HG03558 (cell line): Measurements from ENCODE around the gene MICU1.
"Not testable (repeated sequence)": the region's sequence is repeated elsewhere in the genome, so short reads cannot be mapped to it uniquely, and the experiment has no call there.

Source experiments
- ATAC-seq: cut with Tn5 transposase; IDR thresholded peaks from one replicate; pipeline ENCODE4 v1.9.1; 2021; ENCODE audit warnings: moderate number of reproducible peaks; ENCODE audit not compliant: unreplicated experiment; ENCODE audit errors: extremely low read depth

Gene MICU1

DNA sequence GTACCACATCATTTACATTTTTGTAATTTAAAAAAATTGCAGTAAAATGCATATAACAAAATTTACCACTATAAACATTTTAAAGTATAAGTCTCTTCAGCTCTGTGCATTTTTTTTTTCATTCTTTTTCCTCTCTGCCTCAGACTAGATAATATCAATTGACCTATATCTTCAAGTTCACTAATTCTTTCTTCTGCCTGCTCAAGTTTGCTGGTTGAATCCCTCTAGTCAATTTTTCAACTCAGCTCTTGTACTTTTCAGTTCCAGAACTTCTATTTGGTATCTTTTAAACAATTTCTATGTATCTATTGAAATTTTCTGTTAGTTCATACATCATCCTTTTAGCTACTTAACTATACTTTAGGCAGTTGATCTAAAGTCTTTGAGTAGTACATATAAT lies 112.0 kb downstream of the MICU1 start:
- ATAC-seq: no peak

DNA sequence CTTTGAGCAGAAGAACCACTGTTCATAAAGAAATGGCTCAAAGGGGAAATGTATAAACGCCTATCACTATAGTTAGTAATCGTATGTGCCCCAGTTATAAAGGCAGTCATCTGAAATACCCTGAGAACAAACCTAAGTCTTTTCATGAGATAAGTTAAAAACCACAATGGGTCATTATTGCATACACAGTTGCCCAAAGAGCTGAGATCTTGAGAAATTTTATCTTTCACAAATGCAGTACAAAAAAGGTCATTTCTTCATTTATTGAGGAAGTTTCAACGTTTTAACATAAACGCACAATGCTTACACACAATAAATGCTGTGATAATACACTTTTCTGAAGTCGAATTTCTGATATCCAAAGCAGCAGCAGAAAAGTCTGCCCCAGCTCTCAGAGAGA lies 114.4 kb downstream of the MICU1 start:
- no peak for ATAC-seq

DNA sequence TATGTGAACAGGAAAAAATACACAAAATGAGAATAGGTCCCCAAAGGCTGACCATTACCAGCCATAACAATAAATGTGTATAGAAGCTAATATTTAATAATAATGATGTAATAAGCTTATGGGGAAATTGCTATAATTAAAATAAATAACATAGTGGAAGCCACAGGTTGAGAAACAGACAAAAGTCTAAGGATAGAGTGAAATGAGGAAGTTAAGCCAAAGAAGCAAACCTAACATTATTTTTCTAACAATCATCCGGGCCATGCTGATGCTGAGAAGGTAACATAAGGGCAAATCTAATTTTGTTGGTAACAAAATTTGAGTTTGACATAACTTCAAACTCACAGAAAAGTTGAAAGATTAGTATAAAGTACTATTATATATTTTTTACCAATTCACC lies 115.9 kb downstream of the MICU1 start:
- no peak for ATAC-seq

DNA sequence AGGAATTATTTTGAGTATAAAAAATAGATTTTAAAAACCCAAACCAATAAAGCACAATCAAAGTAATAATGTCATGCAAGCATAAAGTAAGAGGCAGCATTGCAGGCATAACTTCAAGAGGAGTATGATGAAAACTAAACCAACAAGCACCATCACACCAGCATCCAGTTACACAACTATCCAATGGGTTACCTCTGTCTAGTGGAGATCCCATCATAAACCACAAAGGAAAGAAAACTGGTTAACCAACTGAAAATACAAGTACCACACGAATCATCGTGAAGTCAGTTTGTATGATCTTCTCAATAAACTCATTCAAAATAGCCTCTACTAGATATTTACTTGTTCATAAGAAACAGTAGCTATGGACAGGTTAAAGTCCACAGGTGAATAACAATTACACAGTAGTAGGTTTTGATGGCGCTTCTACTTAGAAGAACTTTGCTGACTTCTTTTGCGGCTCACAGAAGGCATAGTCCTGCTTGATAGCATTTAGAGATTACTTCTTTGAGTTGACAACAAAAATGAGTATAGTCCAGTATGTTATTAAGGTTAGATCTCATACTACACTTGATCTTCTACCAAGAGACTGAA lies 116.6 kb downstream of the MICU1 start:
- no peak for ATAC-seq

DNA sequence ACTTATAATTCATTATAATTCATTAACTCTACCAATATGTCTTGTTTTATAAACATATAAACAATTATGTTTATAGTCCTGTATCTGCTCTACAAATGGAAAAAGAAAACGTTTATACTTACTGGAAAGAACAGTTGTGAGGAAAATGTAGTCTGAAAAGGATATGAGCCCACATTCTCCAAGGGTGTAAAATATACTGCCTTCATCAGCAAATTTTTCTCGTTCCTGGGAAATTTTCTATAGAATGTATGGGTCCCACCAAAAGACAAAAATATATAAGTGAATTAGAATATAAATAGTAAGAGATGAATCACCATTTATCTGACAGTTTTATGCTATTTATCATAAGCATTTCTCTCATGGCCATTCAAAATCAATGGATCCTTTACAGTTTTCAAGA lies 117.8 kb downstream of the MICU1 start:
- ATAC-seq: no peak

DNA sequence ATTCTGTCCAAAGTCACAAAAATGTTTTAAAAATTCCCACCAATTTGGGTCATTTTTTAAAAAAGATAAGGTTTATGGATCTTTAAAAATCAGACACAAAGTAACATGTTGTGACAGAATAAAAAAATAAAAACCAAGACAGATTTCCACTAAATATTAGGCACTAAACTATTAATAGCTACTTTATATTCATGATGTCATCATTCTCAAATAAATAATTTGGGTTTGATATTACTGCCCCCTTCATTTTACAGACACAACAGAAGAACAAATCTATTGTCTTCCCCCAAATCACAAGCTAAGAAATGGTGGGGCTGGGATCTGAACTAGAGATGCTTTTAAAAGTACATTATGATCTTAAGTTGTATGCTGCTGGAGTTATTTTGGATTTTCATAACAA lies 119.4 kb downstream of the MICU1 start:
- no peak for ATAC-seq

DNA sequence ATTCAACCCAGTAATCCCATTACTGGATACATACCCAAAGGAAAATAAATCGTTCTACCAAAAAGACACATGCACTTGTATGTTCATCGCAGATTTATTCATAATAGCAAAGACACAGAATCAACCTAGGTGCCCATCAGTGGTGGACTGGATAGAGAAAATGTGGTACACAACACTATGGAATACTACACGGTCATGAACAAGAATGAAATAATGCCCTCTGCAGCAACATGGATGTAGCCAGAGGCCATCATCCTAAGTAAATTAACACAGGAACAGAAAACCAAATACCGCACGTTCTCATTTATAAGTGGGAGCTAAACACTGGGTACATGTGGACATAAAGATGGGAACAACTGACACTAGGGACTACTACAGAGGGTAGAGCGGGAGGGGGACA lies 120.4 kb downstream of the MICU1 start:
- ATAC-seq: no peak

DNA sequence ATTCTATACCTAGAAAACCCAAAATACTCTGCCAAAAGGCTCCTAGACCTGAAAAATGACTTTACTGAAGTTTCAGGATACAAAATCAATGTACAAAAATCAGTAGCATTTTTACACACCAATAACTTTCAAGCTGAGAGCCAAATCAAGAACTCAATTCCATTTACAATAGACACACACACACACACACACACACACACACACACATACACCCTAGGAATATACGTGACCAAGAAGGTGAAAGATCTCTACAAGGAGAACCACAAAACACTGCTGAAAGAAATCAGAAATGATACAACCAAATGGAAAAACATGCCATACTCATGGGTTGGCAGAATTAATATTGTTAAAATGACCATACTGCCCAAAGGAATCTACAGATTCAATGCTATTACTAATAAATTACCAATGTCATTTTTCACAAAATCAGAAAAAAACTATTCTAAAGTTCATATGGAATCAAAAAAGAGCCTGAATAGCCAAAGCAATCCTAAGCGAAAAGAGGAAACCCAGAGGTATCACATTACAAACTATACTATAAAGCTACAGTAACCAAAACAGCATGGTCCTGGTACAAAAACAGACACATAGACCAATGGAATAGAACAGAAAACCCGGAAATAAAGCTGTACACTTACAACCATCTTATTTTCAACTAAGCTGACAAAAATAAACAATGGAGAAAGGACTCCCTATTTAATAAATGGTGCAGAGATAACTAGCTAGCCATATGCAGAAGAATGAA lies 122.0 kb downstream of the MICU1 start:
- no peak for ATAC-seq

DNA sequence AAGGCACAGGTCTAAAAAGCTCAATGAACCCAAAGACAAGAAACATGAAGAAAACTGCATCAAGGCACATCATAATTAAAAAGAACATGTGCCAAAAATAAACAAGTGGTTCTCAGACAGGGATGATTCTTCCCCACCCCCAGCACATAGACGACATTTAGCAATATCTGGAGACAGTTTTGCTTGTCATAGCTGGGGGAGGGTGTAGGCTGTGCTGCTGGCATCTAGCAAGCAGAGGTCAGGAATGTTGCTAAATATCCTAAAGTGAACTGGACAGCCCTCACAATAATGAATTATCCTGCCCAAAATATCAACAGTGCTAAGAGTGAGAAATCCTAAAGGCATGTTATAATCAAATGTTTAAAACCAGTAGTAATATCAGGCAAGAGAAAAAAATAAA lies 122.6 kb downstream of the MICU1 start:
- ATAC-seq: no peak

DNA sequence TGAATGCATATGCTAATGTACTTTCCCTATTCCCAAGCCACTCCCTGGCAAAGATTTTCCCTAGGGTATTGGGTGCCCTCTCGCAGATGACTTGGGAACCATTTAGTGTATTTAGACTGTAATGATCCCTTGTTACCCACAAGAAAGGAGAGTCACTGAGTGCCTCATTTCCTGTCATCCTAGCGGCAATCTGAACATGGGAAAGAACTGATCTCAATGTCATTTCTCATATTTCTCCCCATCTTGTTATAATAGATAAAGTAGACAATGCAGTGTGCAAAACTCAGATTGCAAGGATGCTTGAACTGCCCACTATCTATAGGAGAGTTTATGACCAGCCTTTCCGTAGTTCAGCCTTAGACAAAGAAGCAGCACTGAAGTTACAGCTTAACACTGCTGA lies 123.3 kb downstream of the MICU1 start:
- no peak for ATAC-seq

DNA sequence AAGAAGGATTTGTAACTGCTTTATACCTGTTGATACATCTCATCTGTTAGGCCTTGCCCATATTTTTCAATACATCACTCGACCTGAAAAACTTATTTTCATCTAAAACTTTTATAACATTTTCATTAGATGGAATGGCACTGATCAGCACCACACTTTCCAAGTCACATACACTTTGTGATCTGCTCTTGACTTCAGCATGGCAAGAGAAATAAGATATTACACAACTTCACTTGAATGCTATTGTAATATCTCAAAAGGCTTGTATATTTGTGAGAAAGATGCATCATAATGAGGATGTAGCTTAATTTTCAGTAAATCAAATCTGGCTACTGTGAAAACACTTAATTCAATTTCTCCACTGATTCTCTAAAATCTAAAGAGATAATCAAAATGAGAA lies 126.2 kb downstream of the MICU1 start:
- no peak for ATAC-seq

DNA sequence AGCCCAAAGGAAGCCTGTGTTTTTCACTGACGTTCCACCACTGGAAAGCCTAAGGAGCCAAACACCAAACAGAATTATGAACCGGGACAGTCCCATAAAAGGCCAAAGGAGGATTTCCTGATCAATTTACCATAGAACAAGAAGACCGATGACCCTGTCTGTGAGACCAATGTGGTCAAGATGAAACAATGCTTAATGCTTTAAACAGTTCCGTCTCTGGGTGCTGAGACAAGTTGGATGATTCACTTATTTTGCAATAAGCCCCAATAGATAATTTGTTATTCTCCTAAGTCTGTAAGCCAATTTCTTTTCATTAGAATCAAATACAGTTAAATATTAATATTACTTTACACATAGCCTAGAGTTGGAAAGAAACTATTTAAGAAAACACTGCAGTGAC lies 134.9 kb downstream of the MICU1 start:
- ATAC-seq: no peak

DNA sequence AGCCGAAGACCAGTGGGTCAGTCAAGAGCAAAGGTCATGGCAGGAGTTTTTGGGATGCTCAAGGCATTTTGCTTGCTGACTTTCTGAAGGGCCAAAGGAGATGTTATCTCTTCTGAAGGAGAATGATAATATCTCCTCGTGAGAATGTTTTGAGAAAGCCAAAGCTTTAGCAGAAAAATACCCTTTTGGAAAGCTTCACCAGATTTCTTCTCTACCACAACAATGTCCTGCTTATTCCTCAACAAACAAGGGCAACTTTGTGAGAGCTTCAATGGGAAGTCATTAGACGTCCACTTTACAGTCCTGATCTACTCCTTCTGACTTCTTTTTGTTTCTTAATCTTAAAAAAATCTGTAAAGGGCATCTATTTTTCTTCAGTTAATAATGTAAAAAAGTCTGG lies 138.4 kb downstream of the MICU1 start:
- ATAC-seq: no peak

DNA sequence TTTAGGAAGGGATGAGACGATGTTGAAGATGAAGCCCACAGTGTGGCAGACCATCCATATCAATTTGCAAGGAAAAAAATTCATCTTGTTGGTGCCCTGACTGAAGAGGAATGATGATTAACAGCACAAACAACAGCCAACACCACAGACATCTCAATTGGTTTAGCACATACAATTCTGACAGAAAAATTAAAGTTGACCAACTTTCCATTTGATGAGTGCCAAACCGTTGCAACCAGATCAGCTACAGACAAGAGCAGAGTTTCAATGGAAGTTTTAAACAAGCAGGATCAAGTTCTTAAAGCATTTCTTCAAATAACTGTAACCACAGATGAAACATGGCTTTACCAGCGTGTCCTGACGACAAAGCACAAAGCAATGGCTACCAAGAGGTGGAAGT lies 138.8 kb downstream of the MICU1 start:
- no peak for ATAC-seq

DNA sequence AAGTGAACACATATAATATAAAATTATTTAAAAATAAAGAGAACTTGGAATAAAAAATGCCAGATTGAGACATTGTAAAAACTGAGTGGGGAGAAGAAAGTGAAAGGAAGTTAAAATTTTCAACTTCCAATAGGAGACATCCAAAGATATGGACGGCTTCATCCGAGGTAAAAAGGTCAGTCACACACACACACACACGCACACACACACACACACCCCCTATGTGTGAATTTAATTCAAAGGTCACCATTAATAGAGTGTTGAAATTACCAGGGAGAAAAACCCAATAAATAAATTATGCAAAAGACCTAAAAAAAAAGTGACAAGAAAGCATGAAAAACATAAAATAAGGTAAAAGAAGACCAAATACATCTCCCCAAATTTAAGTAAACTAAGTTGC lies 140.2 kb downstream of the MICU1 start:
- no peak for ATAC-seq

DNA sequence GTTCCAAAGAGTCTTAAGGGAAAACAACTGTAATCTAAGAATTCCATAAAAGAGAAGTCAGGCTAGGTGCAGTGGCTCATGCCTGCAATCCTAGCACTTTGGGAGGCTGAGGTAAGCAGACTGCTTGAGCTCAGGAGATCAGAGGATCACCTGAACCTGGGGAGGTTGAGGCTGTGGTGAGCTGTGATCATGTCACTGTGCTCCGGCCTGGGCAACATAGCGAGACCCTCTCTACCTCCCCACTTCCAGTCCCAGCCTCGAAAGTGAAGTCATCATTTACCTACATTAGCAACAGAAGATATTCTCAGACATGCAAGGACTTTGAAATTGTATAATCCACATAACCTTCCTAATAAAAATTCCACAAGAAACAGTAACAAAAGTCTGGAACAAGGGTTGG lies 141.4 kb downstream of the MICU1 start:
- no peak for ATAC-seq

DNA sequence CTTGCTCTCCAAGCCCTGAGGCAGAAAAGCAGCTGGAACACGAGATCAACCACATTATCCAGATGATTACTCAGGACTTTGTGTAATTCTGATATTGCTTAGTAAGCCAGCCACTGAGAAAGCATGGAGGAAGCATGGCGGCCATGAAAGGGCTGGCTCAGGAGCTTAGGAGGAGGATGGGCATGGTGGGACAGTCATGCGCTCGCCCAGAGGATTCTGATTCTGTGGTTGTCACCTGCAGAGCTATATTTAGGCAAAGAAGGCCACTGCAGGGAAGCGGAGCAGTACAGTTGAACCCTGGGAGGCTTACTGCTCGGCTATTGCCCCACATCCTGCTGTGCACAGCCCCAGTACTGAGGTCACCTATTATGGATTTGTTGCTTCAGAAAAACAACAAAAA lies 142.4 kb downstream of the MICU1 start:
- no peak for ATAC-seq

DNA sequence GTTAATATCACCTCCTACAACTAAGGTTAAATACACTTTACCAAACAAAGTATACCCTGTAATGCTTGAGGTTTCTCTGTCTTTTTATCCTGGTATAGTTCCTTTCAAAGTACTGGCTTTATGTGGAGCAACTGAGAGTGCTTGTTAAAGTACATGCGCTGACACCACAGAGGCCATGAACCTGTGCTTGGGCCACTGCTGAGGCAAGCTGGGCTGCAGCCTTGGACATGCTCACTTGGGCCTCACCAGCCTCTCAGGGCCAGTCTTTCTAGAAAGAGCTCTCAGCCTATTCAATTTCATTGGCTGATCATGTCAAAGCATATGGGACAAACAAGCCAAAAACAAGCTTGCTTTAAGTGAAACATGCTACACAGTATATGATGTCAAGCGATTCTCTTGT lies 145.0 kb downstream of the MICU1 start:
- ATAC-seq: no peak

DNA sequence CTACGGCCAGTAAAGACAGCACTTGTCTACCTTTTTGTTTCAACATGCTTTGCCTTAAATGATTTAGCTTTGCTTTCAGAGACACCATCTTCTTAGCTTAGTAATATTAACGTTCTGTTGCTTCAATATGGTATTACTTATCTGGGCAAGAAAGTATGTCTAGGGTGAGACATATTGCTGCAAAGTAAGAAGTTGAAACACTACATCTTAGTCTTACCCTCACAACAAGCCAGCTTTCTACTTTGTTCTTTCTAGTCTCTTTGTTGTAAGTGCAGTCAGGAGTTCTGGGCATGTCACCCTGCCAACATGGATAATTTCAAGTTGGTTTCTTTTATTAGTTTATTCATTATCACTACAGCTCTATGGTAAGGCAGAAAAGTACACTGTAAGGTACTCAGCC lies 148.4 kb downstream of the MICU1 start:
- no peak for ATAC-seq

DNA sequence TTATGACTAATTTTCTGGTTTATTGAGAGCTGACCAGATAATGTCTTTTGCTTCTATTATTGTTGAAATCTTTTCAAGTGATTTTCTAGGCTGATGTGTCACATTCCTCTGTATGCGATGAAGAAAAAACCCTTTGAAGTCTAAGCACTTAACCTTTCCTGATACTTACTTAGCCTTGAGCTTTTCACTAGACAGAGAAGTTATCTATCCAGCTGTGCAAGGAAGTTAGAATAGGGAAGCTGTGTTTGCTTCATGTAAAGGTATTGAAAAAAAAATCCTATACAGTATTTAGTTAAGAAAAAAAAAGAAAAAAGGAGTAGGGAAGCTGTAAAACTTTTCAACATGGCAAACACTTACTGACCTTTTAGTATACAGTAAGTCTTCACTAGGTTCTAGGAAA lies 153.6 kb downstream of the MICU1 start:
- no peak for ATAC-seq

DNA sequence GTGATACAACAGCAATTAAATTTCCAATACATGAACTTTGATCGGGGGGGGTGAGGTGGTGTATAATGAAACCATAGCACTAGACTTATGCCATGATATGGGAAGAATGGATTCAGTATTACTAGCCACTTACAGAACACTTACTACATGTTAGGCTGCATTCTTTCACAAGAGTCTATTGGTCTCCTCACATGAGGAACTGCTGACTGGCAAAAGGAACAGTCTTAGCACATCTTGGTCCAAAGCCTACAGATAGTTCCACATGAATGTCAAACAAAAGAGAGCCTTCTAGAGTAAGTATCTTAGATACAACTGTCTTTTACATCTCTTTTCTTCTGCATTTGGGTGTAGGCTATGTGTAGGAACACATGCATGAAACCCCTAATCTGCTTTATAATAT lies 155.2 kb downstream of the MICU1 start:
- no peak for ATAC-seq

DNA sequence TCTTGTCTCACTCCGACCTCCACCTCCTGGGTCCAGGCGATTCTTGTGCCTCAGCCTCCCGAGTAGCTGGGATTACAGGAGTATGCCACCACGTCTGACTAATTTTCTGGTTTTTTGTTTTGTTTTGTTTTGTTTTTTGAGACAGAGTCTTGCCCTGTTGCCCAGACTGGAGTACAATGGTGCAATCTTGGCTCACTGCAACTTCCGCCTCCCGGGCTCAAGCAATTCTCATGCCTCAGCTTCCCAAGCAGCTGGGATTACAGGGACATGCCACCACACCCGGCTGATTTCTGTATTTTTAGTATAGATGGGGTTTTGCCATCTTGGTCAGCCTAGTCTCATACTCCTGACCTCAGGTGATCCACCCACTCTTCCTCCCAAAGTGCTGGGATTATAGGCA lies 158.8 kb downstream of the MICU1 start:
- ATAC-seq: not testable (repeated sequence)
